Suprapubic skin (tissue), 3 donors: ENCODE measurements around the gene TRMT13.

ENCODE experiments used
- POLR2A ChIP-seq, 2 donors: fragments of 450-650 bp; IDR thresholded peaks; one replicate each; pipeline ENCODE4 v1.6.1; 2017; ENCODE audit warnings: antibody characterized with exemption in 2 of 2, mild to moderate bottlenecking in 2 of 2, moderate library complexity in 2 of 2
- TF ChIP-seq, protein P1 (sequence below), 2 donors: fragments of 200-600 bp in 1 of 2; fragments of 450-650 bp in 1 of 2; sonication (generic) in 1 of 2; IDR thresholded peaks; one replicate each; pipeline ENCODE4 v1.5.1; 2016 to 2019; ENCODE audit warnings: antibody characterized with exemption in 2 of 2, mild to moderate bottlenecking in 1 of 2, moderate library complexity in 1 of 2

DNA sequence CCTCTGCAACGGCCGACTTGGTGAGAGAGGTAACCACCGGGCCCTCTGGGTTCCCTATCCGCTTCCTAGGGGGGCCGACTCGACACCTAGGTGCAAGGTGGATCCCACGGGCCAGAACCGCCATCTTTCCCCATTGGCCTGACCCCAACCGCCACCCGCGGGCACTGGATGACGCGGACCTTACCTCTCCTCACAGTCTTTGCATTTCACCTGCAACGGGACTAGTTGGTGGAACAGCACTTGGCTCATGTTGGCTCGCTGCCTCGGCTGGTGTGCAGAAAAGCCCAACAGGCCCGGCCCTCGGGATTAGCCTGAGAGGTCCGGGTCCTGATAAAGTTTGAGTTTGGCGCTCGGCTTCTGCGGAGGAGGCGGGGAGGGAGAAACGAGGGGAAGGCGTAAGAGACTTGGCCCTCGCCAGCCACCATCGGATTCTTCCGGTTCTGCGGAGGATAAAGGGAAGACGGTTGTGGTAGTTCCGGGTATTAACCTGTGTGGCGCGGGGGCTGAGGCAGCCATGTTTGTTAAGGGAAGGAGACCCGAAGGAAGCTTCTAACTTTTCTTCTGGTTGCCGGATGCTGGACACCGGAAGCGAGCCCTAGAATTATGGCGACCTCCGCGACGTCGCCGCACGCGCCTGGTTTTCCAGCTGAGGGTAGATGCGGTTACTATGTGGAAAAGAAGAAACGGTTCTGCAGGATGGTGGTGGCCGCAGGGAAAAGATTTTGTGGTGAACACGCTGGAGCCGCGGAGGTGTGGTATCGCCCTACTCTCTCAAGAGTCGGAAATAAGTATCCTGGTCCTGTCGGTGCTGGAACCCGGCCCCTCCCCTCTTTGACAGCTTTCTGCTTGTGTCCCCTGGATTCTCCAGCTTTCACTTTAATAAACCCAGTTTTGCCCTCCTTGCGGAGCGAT lies at the start of gene TRMT13, which contains the start of gene SASS6:
- TF ChIP-seq, protein P1, sequence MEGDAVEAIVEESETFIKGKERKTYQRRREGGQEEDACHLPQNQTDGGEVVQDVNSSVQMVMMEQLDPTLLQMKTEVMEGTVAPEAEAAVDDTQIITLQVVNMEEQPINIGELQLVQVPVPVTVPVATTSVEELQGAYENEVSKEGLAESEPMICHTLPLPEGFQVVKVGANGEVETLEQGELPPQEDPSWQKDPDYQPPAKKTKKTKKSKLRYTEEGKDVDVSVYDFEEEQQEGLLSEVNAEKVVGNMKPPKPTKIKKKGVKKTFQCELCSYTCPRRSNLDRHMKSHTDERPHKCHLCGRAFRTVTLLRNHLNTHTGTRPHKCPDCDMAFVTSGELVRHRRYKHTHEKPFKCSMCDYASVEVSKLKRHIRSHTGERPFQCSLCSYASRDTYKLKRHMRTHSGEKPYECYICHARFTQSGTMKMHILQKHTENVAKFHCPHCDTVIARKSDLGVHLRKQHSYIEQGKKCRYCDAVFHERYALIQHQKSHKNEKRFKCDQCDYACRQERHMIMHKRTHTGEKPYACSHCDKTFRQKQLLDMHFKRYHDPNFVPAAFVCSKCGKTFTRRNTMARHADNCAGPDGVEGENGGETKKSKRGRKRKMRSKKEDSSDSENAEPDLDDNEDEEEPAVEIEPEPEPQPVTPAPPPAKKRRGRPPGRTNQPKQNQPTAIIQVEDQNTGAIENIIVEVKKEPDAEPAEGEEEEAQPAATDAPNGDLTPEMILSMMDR (IDR thresholded peaks at IDR 0.05), result no peak
- TF ChIP-seq POLR2A (IDR thresholded peaks at IDR 0.05), result no peak
